ENCODE results near the gene ANKRD10.

Gene ANKRD10

DNA sequence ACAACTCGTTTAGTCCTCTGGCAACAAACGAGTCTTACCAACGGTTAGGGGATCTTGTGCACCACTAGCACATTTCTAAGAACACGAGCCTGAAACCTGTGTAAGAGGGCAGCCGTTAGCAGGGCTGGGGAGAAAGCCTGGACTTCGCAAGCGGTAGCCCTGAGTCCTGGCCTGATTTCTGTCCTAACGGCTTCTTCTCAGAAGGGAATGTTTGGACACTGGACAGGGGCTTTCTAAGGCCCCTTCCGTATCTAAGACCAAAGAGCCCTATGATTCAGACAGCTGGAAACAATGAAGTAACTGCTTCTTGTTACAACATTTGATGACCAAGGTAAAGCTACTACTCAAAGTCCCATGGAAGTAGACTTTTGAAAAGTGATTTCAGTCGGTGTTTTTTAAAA, 2.2 kb downstream of the ANKRD10 start:
- H3K4me3 ChIP-seq (ENCODE audit: low read depth, low read length) = peak overlapping the region; percentile 97
- TF ChIP-seq, protein P1, sequence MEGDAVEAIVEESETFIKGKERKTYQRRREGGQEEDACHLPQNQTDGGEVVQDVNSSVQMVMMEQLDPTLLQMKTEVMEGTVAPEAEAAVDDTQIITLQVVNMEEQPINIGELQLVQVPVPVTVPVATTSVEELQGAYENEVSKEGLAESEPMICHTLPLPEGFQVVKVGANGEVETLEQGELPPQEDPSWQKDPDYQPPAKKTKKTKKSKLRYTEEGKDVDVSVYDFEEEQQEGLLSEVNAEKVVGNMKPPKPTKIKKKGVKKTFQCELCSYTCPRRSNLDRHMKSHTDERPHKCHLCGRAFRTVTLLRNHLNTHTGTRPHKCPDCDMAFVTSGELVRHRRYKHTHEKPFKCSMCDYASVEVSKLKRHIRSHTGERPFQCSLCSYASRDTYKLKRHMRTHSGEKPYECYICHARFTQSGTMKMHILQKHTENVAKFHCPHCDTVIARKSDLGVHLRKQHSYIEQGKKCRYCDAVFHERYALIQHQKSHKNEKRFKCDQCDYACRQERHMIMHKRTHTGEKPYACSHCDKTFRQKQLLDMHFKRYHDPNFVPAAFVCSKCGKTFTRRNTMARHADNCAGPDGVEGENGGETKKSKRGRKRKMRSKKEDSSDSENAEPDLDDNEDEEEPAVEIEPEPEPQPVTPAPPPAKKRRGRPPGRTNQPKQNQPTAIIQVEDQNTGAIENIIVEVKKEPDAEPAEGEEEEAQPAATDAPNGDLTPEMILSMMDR (IDR thresholded peaks at IDR 0.05; ENCODE audit: borderline replicate concordance, insufficient read depth, low read depth, low read length) = no peak

DNA sequence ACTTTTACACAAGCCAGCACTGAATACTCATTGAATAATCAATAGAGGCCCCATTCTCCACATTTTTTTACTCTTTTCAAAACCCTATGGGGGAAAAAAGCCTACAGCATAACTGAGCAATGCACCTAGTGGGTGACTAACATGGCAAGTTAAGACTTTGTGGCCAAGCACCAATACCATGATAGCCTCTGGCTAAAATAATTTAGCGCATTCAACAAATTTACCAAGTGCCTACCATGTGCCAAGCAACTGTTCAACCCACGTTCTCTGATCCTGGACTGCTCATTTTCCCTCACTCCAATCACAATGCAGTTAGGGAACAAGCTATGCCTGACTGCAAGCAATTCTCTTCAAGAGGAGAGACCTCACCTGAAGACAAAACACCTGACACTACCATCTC, 3.0 kb downstream of the ANKRD10 start:
- TF ChIP-seq, protein P1 (IDR thresholded peaks at IDR 0.05; ENCODE audit: borderline replicate concordance, insufficient read depth, low read depth, low read length) = no peak
- H3K4me3 ChIP-seq (ENCODE audit: low read depth, low read length) = no peak overlapping the region

- TF ChIP-seq, protein P1 (IDR thresholded peaks at IDR 0.05; ENCODE audit: borderline replicate concordance, insufficient read depth, low read depth, low read length) = no peak
- H3K4me3 ChIP-seq (ENCODE audit: low read depth, low read length) = no peak overlapping the region
Measured at GRCh38 chr13:110910013-110910890, 4.6 kb downstream of the ANKRD10 start.

GRCh38 chr13:110907951-110908898, 6.6 kb downstream of the ANKRD10 start:
- TF ChIP-seq, protein P1 (IDR thresholded peaks at IDR 0.05; ENCODE audit: borderline replicate concordance, insufficient read depth, low read depth, low read length) = no peak
- H3K4me3 ChIP-seq (ENCODE audit: low read depth, low read length) = no peak overlapping the region

DNA sequence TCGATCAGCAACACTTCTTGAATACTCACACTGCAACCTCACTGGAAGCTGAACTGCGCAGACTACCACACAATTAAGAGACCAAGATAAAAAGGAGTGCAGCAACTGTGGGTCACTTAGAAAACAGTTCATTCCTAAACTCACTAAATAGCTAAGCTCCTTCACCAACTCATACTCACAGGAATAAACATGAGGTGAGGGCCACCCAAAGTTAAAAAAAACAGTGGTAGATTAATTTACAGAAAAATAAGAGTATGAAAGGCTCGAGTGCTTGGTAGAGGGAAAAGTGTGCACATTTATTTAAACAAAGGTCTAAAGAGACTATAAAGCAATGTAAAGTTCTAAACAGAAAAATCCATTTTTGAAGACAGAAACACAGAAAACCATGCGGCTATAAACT, 7.6 kb downstream of the ANKRD10 start:
- no peak overlapping the region for H3K4me3 ChIP-seq (ENCODE audit: low read depth, low read length)

DNA sequence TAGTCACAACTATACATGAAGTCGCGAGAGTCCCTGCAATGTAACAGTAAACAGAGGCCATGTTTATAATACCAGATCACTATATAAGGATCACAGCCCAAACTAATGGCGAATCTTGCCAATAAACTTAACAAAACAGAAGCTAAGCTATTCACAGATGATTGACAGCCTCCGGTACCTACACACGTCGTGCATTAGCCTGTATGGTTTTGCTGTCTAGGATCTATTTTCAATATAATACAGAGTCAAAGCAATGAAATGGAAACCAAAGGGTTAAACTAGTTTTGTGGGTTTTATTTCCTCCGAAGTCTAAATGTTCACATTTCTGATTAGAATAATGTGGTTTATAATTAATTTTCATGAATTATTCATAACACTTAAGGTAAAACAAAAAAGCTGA, 10.1 kb downstream of the ANKRD10 start:
- H3K4me3 ChIP-seq (ENCODE audit: low read depth, low read length) = no peak overlapping the region
- TF ChIP-seq, protein P1 (IDR thresholded peaks at IDR 0.05; ENCODE audit: borderline replicate concordance, insufficient read depth, low read depth, low read length) = no peak

More for the DNA sequence above, 7.6 kb downstream of the ANKRD10 start:
- TF ChIP-seq, protein P1 (IDR thresholded peaks at IDR 0.05; ENCODE audit: borderline replicate concordance, insufficient read depth, low read depth, low read length) = no peak
